GM19023 (cell line): ENCODE results near the gene FHL2.

ENCODE experiments used
- ATAC-seq: cut with Tn5 transposase; IDR thresholded peaks from one replicate; pipeline ENCODE4 v1.9.1; 2021; ENCODE audit warnings: mild to moderate bottlenecking, moderate library complexity; ENCODE audit not compliant: unreplicated experiment

Gene FHL2

GRCh38 chr2:105399207-105399861 lies 483 bp upstream of the FHL2 start:
- no peak for ATAC-seq

GRCh38 chr2:105397953-105398335 lies 907 bp downstream of the FHL2 start:
- no peak for ATAC-seq

- ATAC-seq: no peak
Measured at GRCh38 chr2:105397025-105397722, 1.7 kb downstream of the FHL2 start.

DNA sequence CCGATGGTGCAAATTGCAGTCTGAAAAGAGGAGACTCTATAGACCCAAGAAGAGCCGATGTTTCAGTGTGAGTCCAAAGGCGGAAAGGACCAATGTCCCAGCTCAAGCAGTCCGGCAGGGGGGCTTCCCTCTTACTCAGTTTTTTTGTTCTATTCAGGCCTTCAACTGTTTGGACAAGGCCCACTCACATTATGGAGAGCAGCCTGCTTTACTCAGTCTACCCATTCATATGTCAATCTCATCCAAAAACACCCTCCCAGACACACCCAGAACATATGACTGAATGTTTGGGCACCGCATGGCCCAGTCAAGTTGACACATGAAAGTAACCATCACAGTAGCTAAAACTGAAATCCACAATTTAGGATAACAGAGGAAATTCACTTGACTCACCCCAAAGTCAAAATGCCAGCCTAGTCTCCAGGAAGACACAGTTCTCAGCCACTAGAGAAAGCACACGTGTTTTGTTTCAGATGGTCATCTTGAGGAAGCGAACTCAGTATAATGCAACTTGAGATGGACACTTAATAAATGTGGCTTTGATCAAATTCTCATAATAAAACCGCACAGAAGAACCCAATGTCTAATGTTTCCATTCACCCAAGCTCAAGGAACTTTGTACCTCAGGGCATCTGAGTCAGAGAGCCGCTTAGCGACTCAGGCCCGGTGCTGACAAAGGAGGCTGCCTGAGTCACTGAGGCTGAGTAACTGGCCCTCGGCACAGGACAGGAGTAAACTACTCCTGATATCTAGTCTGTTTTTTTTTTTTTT lies 2.4 kb downstream of the FHL2 start:
- no peak for ATAC-seq

GRCh38 chr2:105395691-105396090 lies 3.2 kb downstream of the FHL2 start:
- no peak for ATAC-seq

DNA sequence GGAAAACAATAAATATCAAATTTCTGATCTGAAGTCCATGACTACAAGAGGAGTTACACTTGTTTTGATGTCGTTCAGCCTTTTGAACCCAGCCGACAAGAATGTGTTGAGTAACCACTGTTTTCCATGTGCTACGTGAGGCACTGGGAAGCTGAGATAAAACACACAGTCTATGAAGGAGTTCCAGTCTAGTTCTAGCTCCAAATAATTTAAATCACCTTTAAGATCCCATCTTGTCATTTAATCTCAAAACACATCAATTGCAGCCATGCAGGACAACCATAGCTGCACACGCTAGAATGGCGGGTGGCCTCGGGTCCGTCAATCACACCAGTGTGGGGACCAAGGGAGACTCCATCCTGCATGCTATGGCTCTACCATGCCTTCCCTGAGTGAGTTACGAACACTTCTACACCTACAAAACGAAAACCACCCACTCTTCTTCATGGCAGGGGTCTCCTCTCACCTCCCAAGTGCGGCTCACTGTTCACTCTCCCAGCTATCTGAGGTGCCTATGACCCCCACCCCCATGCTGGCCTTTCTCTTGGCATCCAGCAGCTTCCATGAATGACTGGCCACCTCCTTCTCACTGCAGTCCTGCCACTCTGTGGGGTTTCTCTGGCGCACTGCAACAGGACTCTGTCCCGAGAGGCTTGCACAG lies 3.8 kb downstream of the FHL2 start:
- ATAC-seq: no peak

GRCh38 chr2:105393373-105394055 lies 5.3 kb downstream of the FHL2 start:
- ATAC-seq: no peak

GRCh38 chr2:105391763-105392662 lies 6.8 kb downstream of the FHL2 start:
- ATAC-seq: no peak

DNA sequence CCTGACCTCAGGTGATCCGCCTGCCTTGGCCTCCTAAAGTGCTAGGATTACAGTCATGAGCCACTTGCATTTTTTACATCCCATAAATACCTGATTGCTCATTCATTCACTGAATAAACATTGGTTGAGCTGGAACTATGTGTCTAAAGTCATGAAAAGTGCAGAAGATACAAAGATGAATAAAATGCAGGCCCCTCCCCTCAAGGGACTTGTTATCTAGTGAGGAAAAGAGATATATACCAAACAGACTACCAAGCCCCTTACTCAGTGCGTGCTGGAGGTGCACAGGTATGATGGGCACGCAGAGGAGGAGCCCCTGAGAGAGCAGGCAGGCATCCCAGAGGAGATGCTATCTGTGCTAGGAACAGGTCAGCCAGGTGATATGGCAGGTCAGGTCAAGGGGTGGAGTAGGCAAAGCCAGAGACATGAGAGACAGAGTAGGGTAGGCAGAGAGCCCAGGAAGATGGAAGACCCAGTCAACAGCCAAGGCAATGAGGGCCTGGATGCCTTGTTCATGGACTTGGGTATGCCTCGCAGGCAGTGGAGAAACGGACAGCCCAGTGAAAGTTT lies 7.7 kb downstream of the FHL2 start:
- ATAC-seq: no peak

DNA sequence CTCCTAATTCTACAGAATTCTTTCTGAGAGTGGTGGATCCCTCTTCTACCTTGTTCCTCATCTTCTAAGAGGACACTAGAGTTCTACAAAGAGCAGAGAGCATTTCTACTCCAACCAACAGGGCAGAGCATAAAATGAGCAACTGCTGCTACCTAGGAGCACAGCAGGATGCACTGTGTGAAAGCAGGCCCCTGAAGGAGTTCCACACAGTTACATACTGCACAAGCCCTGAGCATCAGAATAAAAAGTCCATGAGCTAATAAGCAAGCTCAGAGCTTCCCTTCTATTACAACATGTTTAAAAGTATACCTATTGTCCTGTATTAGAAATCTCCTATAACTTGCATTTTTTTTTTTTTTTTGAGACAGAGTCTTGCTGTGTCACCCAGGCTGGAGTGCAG lies 8.4 kb downstream of the FHL2 start:
- no peak for ATAC-seq

GRCh38 chr2:105388971-105389381 lies 9.9 kb downstream of the FHL2 start:
- ATAC-seq: no peak

DNA sequence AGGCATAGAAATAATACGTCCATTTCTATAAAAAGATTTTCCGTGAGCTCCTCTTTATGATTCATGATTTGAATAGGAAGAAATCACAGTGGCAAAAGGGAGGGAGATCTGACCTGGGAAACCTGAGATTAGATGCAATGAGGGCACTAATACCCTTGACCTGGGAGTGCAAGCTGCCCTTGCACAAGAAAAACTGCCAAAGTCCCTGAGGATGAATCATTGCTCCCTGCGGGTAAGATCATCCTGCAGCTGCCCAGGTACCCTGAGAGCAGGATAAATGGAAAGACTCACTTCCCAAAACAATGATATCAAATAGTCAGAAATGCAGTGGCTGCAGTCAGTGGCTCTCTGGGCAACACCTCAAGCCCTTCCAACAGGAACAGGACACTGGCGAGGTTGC lies 11.6 kb downstream of the FHL2 start:
- no peak for ATAC-seq

DNA sequence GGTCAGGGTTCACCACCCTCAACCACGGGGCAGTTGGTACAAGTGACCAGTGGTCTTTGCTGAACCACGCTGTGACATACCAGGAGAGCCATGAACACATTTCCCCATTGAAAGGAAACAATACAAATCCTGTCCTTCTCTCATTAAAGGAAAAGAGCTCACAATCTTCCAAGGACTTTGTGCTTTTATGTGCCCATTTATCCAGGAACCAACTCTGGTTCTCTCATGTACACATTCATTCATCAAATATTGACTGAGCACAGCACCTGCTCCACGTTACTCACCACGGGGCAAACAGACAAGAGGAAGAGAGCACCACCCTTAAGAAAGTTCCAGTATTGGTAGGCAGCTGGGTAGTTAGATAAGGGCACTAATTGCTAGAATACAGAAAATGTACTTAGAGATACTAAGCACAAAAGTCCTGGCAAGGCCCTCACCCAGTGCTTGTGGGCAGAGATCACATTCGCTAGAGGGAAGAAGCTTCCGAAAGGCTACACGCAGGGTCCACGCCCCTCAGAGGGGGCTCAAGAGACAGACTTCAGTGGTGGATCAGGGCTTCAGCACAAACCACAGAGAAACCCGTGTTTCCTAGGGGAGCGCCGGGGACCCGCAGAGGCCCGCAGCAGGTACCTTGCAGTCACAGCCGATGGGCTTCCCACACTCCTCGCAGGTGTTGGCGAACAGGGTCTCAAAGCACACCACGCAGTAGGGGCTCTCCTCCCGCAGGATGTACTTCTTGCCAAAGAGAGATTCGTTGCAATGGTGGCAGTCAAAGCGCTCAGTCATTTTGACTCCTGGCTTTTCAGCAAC lies 12.9 kb downstream of the FHL2 start:
- no peak for ATAC-seq

DNA sequence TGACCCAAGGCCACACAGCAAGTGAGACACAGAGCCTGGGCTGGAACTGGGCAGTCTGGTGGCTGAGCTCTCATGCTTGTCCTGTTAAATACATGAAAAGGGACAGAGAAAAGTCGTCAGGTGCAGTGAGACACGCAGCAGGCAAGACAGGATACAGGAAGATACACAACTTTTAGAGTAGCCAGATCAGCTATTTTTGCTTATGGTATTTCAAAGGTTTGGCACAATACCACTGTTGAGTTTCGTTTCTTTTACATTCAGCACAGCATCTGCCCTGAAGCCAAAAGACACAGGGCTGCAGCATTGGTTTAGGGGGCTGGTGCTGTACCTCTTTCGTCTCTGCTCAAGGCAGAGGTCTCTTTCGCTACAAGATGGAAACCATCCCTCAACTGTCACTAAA lies 14.0 kb downstream of the FHL2 start:
- ATAC-seq: no peak

DNA sequence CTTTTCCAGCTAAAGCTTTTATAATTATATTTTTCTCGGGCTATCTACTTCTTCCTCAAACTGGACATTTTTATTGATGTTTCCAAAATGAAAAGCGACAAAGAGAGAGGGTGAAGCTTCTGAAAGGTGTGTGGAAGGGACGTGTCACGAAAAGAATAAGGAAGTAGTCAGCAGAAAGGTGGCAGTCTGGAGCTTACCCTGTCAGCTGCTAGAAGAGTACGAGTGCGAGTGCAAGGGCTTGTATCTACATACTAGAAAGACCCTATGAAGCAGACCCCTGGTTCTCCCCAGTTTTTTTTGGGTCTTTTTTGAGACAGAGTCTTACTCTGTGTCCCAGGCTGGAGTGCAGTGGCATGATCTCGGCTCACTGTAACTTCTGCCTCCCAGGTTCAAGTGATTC lies 14.6 kb downstream of the FHL2 start:
- ATAC-seq: no peak

DNA sequence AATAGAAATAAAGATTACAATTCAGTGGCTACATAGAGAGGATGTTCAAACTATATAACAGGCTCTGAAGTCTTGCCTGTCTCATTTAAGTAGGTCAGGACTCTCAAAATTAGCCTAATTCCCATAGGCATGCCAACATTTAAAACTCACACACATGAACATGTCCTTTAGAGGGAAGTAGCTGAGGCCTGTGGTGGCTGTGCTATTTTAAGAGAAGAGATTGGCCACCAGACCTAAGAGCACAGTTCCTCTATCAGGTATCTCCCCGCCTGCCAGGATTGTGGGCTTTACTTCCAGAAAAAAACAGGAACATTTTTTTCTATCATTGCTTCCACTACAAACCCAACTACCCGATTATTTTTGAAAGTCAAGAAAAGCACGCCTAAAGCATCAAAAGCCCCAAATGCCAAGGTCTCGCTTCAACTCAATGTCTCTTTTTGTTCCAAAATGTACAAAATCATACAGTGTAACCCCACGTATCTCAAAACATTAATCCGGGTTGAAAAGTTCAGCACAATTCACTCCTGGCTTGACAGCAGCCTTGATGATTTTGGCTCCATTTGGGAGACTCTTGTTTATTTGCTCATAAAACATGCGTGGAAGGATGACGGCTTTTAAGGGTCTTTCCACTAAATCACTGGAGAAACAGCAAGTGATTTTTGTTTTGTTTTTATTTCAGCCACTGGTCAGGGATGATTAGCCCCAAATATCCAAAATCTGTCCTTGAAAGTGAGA lies 15.3 kb downstream of the FHL2 start:
- ATAC-seq: no peak

GRCh38 chr2:105382177-105382576 lies 16.7 kb downstream of the FHL2 start:
- no peak for ATAC-seq

DNA sequence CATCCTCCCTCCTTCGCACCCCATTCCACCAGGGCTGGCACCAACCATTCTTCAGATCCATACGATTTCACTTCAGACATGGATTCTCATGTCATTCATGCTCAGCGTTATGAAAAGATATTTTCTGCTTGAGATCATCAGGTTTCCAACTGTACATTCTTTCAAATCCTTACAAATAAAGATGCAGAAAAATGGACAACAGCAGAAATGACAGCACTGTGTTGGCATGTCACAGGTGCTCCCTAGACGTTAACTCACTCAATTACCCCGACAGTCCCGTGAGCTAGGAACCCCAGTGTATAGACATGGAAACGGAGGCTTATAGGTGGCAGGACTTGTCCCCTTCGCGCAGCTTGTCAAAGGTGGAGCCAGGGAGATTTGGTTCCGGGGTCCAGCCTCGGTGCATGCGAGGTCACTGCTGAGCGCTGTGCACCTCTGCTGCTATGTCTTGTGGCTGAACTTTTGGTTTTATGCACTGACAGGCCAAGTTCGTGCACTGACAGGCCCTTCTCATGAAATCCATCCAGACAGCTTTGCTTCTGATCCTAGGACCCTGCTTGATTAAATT lies 17.7 kb downstream of the FHL2 start:
- no peak for ATAC-seq
